Suprapubic skin (tissue), 4 donors: Measurements from ENCODE around the gene GAL3ST2. TPM values are rescaled to one million over a fixed set of nuclear protein-coding genes. Genes with fewer than 3 reads are reported as not detected.

ENCODE experiments used
- DNase-seq, 2 donors: peaks; one replicate each; pipeline ENCODE4 v3.0.0-alpha.2; 2019; ENCODE audit warnings: low spot score in 2 of 2
- H3K27ac ChIP-seq: fragments of 200-600 bp; sonication (generic); one replicate; pipeline ENCODE4 v1.5.1; 2019
- H3K27me3 ChIP-seq: fragments of 200-600 bp; sonication (generic); one replicate; pipeline ENCODE4 v1.5.1; 2019
- H3K36me3 ChIP-seq: fragments of 200-600 bp; sonication (generic); one replicate; pipeline ENCODE4 v1.5.1; 2019
- H3K4me1 ChIP-seq: fragments of 200-600 bp; sonication (generic); one replicate; pipeline ENCODE4 v1.5.1; 2019
- H3K4me3 ChIP-seq: fragments of 200-600 bp; sonication (generic); one replicate; pipeline ENCODE4 v1.5.1; 2019; ENCODE audit warnings: mild to moderate bottlenecking
- H3K9me3 ChIP-seq: fragments of 200-600 bp; sonication (generic); one replicate; pipeline ENCODE4 v1.5.1; 2019
- CTCF ChIP-seq, 2 donors: fragments of 200-600 bp in 1 of 2; fragments of 450-650 bp in 1 of 2; sonication (generic) in 1 of 2; IDR thresholded peaks; one replicate each; pipeline ENCODE4 v1.5.1; 2016 to 2019; ENCODE audit warnings: antibody characterized with exemption in 2 of 2, mild to moderate bottlenecking in 1 of 2, moderate library complexity in 1 of 2
- EP300 ChIP-seq: sonication (generic); formaldehyde crosslinking; IDR thresholded peaks from one replicate; pipeline ENCODE4 v1.6.1; 2017; ENCODE audit warnings: antibody characterized with exemption
- POLR2A ChIP-seq, 2 donors: fragments of 450-650 bp; IDR thresholded peaks; one replicate each; pipeline ENCODE4 v1.6.1; 2017; ENCODE audit warnings: antibody characterized with exemption in 2 of 2, mild to moderate bottlenecking in 2 of 2, moderate library complexity in 2 of 2
- POLR2AphosphoS5 ChIP-seq, 3 donors: sonication (generic); formaldehyde crosslinking; IDR thresholded peaks; one replicate each; pipeline ENCODE4 v1.6.1; 2017; ENCODE audit warnings: antibody characterized with exemption in 3 of 3
- WGBS: methylation state at CpG from one replicate; pipeline ENCODE4 v1.1.5; 2018; 5-methylcytosine and 5-hydroxymethylcytosine counted together
- total RNA-seq, 4 donors: library from RNA; depleted of rRNA; stranded (reverse); fragments of >200 nt; gene quantifications; one replicate each; pipeline ENCODE4 v1.1.0, GENCODE V29; 2016

The GAL3ST2 gene
- total RNA-seq, 4 donors from 2014 or later: not detected

- H3K4me3 ChIP-seq: no peak overlapping the region
- no peak overlapping the region for H3K27ac ChIP-seq
- no peak for TF ChIP-seq CTCF (IDR thresholded peaks at IDR 0.05)
- TF ChIP-seq POLR2AphosphoS5 (IDR thresholded peaks at IDR 0.05): no peak
- TF ChIP-seq EP300: no peak
- H3K9me3 ChIP-seq: no peaks in the 10 kb centered on the region
- peaks cover 29% of the 10 kb centered on the region for H3K36me3 ChIP-seq
- no peaks in the 10 kb centered on the region for H3K4me1 ChIP-seq
- no peaks in the 10 kb centered on the region for H3K27me3 ChIP-seq
- WGBS: 64% methylated on average over 18 of the region's 18 CpGs
- DNase-seq: peak in 1 of 2 donors; percentile 65
Measured at GRCh38 chr2:241762321-241762932, 14.2 kb upstream of the GAL3ST2 start.

- Histone ChIP-seq H3K4me3 (no peak overlapping the region), H3K4me1 (no peaks in the 10 kb centered on the region), H3K9me3 (no peaks in the 10 kb centered on the region), H3K36me3 (peaks cover 28% of the 10 kb centered on the region), H3K27me3 (no peaks in the 10 kb centered on the region), H3K27ac (no peak overlapping the region)
- TF ChIP-seq POLR2AphosphoS5 (IDR thresholded peaks at IDR 0.05) (no peak), EP300 (no peak), CTCF (IDR thresholded peaks at IDR 0.05) (no peak), POLR2A (IDR thresholded peaks at IDR 0.05) (no peak)
- DNase-seq: peak in 1 of 2 donors; percentile 56
- WGBS: 62% methylated on average over 13 of the region's 13 CpGs
Measured at GRCh38 chr2:241762933-241763369, 13.7 kb upstream of the GAL3ST2 start.

GRCh38 chr2:241763551-241764274 lies 12.9 kb upstream of the GAL3ST2 start:
- Histone ChIP-seq H3K36me3 (peaks cover 29% of the 10 kb centered on the region), H3K4me1 (no peaks in the 10 kb centered on the region), H3K27me3 (no peaks in the 10 kb centered on the region), H3K9me3 (no peaks in the 10 kb centered on the region), H3K4me3 (no peak overlapping the region), H3K27ac (no peak overlapping the region)
- no peak for TF ChIP-seq POLR2AphosphoS5 (IDR thresholded peaks at IDR 0.05)
- no peak for TF ChIP-seq EP300
- no peak for TF ChIP-seq CTCF (IDR thresholded peaks at IDR 0.05)
- no peak for TF ChIP-seq POLR2A (IDR thresholded peaks at IDR 0.05)
- WGBS: 82% methylated on average over 20 of the region's 20 CpGs
- DNase-seq: peak in 1 of 2 donors; percentile 40

GRCh38 chr2:241764275-241765241 lies 12.1 kb upstream of the GAL3ST2 start:
- H3K27ac ChIP-seq: no peak overlapping the region
- no peaks in the 10 kb centered on the region for H3K4me1 ChIP-seq
- H3K36me3 ChIP-seq: peaks cover 26% of the 10 kb centered on the region
- TF ChIP-seq EP300 (no peak), CTCF (IDR thresholded peaks at IDR 0.05) (no peak), POLR2A (IDR thresholded peaks at IDR 0.05) (no peak), POLR2AphosphoS5 (IDR thresholded peaks at IDR 0.05) (no peak)
- H3K9me3 ChIP-seq: no peaks in the 10 kb centered on the region
- DNase-seq: peak in 1 of 2 donors; percentile 76
- 84% methylated on average over 11 of the region's 27 CpGs for WGBS
- no peaks in the 10 kb centered on the region for H3K27me3 ChIP-seq
- H3K4me3 ChIP-seq: no peak overlapping the region
